PFSK-1 (cell line): ENCODE measurements around the gene AFAP1L2.

Source experiments
- FOXP2 ChIP-seq: optimal IDR thresholded peaks from 2 replicates; pipeline ENCODE3; 2011; ENCODE audit warnings: borderline replicate concordance, control low read depth, inconsistent platforms; ENCODE audit not compliant: insufficient read depth; ENCODE audit errors: extremely low read length, extremely low read depth
- POLR2AphosphoS5 ChIP-seq: IDR thresholded peaks from 2 replicates; pipeline ENCODE4 v1.6.1; 2012; ENCODE audit warnings: low read depth, mild to moderate bottlenecking, control low read depth, low read length, moderate library complexity
- SIN3A ChIP-seq: IDR thresholded peaks from 2 replicates; pipeline ENCODE4 v1.6.1; 2012; ENCODE audit warnings: mild to moderate bottlenecking, low read length, moderate library complexity, borderline replicate concordance; ENCODE audit not compliant: insufficient read depth
- TAF1 ChIP-seq: IDR thresholded peaks from 2 replicates; pipeline ENCODE4 v1.6.1; 2012; ENCODE audit warnings: low read length, control low read depth, borderline replicate concordance; ENCODE audit not compliant: insufficient read depth
- TF ChIP-seq, protein P1 (sequence below), 2 experiments: IDR thresholded peaks; 2 replicates each; pipeline versions ENCODE4 v1.6.1 to v1.8.0; 2011 to 2012; ENCODE audit warnings: low read depth in 2 of 2, low read length in 2 of 2, control low read depth in 1 of 2, inconsistent platforms in 1 of 2, mild to moderate bottlenecking in 1 of 2, moderate library complexity in 1 of 2; ENCODE audit not compliant: insufficient read depth in 1 of 2

DNA sequence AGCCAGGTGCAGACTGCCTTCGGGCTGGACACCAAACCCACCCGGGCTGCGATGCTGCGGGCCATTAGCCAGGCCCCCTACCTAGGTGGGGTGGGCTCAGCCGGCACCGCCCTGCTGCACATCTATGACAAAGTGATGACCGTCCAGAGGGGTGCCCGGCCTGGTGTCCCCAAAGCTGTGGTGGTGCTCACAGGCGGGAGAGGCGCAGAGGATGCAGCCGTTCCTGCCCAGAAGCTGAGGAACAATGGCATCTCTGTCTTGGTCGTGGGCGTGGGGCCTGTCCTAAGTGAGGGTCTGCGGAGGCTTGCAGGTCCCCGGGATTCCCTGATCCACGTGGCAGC lies 115.2 kb downstream of the AFAP1L2 start:
- TF ChIP-seq POLR2AphosphoS5 = no peak
- TF ChIP-seq TAF1 = no peak
- TF ChIP-seq, protein P1, sequence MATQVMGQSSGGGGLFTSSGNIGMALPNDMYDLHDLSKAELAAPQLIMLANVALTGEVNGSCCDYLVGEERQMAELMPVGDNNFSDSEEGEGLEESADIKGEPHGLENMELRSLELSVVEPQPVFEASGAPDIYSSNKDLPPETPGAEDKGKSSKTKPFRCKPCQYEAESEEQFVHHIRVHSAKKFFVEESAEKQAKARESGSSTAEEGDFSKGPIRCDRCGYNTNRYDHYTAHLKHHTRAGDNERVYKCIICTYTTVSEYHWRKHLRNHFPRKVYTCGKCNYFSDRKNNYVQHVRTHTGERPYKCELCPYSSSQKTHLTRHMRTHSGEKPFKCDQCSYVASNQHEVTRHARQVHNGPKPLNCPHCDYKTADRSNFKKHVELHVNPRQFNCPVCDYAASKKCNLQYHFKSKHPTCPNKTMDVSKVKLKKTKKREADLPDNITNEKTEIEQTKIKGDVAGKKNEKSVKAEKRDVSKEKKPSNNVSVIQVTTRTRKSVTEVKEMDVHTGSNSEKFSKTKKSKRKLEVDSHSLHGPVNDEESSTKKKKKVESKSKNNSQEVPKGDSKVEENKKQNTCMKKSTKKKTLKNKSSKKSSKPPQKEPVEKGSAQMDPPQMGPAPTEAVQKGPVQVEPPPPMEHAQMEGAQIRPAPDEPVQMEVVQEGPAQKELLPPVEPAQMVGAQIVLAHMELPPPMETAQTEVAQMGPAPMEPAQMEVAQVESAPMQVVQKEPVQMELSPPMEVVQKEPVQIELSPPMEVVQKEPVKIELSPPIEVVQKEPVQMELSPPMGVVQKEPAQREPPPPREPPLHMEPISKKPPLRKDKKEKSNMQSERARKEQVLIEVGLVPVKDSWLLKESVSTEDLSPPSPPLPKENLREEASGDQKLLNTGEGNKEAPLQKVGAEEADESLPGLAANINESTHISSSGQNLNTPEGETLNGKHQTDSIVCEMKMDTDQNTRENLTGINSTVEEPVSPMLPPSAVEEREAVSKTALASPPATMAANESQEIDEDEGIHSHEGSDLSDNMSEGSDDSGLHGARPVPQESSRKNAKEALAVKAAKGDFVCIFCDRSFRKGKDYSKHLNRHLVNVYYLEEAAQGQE (IDR thresholded peaks at IDR 0.05; ENCODE audit: insufficient read depth in 1 of 2, low read depth in 2 of 2, low read length in 2 of 2) = no peak
- TF ChIP-seq SIN3A = no peak
- TF ChIP-seq FOXP2 = no peak
